ENCODE results near the gene ETS2.
A peak's percentile ranks its signal among the peaks of the same experiment; 100 is the strongest.

Gene ETS2

DNA sequence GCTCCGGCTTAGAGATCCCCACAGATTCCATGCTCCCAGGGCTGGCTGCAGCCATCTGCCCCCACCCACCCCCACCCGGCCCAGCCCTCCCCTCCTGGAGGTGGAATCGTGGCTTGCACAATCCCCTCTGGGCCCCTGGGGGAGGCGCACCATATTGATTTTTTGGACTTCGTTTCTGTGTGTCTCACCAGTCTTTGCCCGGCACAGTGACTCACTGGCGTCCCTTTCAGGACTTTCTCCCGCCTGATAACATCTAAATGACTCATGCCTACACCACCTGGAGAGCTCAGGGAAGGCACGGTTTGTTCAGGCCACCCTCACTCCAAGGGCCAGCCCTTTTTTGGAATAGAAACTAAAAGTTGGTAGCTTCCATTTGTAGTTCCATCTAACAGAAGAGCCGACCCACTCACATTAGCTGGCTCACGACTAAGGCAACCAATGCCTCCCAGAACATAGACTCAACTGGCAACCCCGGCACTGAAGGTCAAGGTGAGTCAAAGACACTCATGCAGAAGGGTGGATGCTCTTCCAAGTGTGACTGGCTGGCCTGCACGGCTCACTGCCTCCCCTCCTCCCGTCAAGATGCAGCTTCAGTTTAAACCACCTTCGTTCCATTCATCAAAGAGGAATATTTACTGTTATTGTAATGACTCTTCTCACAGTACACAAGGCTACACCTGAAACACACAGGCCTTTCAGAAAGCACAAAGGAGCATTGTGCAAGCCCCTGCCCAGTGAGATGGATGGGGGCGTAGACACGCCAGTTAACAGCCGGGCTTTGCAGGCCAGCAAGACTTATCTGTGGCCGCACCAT lies 18.1 kb upstream of the ETS2 start:
- peak; percentile 84 for DNase-seq (ENCODE audit: low read depth)

DNA sequence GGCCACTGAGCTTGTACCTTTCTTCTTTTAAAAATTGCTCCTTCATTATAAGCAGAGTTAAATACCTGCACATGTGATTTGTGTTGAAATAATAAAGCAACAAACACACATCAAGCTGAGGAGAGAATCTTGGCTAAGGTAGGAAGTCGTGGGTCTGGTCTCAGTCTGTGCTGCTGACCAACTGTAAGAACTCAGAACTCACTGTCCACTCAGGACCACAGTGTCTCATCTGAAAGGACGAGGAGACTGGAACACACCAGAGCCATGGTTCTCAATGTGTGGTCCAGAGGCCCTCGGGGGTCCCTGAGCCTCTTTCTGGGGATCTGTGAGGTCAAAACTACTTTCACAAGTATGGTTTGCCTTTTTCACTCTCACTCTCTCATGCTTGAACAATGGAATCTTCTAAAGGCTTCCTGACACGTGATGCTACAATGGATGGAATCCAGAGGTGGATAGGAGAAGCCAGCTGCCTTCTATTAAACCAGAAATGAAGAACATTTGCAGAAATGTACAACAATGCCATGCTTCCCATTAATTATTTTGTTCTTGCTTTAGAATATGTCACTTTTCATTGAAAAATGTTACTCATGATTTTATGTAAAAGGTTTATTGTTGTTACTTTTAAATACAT lies 17.3 kb upstream of the ETS2 start:
- H3K4me3 ChIP-seq (ENCODE audit: control insufficient read depth, low read depth, low read length), result no peak overlapping the region
- no peak for DNase-seq (ENCODE audit: low read depth)
- TF ChIP-seq, protein P1, sequence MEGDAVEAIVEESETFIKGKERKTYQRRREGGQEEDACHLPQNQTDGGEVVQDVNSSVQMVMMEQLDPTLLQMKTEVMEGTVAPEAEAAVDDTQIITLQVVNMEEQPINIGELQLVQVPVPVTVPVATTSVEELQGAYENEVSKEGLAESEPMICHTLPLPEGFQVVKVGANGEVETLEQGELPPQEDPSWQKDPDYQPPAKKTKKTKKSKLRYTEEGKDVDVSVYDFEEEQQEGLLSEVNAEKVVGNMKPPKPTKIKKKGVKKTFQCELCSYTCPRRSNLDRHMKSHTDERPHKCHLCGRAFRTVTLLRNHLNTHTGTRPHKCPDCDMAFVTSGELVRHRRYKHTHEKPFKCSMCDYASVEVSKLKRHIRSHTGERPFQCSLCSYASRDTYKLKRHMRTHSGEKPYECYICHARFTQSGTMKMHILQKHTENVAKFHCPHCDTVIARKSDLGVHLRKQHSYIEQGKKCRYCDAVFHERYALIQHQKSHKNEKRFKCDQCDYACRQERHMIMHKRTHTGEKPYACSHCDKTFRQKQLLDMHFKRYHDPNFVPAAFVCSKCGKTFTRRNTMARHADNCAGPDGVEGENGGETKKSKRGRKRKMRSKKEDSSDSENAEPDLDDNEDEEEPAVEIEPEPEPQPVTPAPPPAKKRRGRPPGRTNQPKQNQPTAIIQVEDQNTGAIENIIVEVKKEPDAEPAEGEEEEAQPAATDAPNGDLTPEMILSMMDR (conservative IDR thresholded peaks at IDR 0.05; ENCODE audit: control insufficient read depth, insufficient read depth, low read depth, low read length), result no peak

More for the DNA sequence above, 18.1 kb upstream of the ETS2 start:
- TF ChIP-seq, protein P1 (conservative IDR thresholded peaks at IDR 0.05; ENCODE audit: control insufficient read depth, insufficient read depth, low read depth, low read length), result no peak
- no peak overlapping the region for H3K4me3 ChIP-seq (ENCODE audit: control insufficient read depth, low read depth, low read length)

GRCh38 chr21:38789275-38789674 lies 16.5 kb upstream of the ETS2 start:
- no peak overlapping the region for H3K4me3 ChIP-seq (ENCODE audit: control insufficient read depth, low read depth, low read length)
- no peak for DNase-seq (ENCODE audit: low read depth)
- TF ChIP-seq, protein P1 (conservative IDR thresholded peaks at IDR 0.05; ENCODE audit: control insufficient read depth, insufficient read depth, low read depth, low read length), result no peak

GRCh38 chr21:38790059-38790458 lies 15.7 kb upstream of the ETS2 start:
- TF ChIP-seq, protein P1 (conservative IDR thresholded peaks at IDR 0.05; ENCODE audit: control insufficient read depth, insufficient read depth, low read depth, low read length), result no peak
- no peak overlapping the region for H3K4me3 ChIP-seq (ENCODE audit: control insufficient read depth, low read depth, low read length)

DNA sequence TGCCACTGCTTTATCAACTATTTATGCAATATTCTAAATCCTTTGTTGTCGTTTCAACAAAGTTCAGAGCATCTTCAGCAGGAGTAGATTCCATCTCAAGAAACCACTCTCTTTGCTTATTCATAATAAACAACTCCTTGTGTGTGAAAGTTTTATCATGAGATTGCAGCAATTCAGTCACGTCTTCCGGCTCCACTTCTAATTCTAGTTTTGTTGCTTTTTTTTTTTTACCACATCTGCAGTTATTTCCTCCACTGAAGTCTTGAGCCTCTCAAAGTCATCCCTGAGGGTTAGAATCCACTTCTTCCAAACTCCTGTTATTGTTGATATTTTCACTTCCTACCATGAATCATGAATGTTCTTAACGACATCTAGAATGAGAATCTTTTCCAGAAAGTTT lies 14.8 kb upstream of the ETS2 start:
- TF ChIP-seq, protein P1 (conservative IDR thresholded peaks at IDR 0.05; ENCODE audit: control insufficient read depth, insufficient read depth, low read depth, low read length), result no peak
- H3K4me3 ChIP-seq (ENCODE audit: control insufficient read depth, low read depth, low read length), result no peak overlapping the region
- no peak for DNase-seq (ENCODE audit: low read depth)

More at GRCh38 chr21:38790059-38790458, 15.7 kb upstream of the ETS2 start:
- no peak for DNase-seq (ENCODE audit: low read depth)

GRCh38 chr21:38792676-38793459 lies 12.9 kb upstream of the ETS2 start:
- DNase-seq (ENCODE audit: low read depth), result no peak
- H3K4me3 ChIP-seq (ENCODE audit: control insufficient read depth, low read depth, low read length), result no peak overlapping the region
- TF ChIP-seq, protein P1 (conservative IDR thresholded peaks at IDR 0.05; ENCODE audit: control insufficient read depth, insufficient read depth, low read depth, low read length), result no peak

Measured in fibroblast of mammary gland (primary cell).